ENCODE data around the gene ADGRF5. TPM values are rescaled to one million over a fixed set of nuclear protein-coding genes. Genes with fewer than 3 reads are reported as not detected.

The ADGRF5 gene
- total and polyA plus RNA-seq, 8 donors: 116 to 357 (median 151) TPM

DNA sequence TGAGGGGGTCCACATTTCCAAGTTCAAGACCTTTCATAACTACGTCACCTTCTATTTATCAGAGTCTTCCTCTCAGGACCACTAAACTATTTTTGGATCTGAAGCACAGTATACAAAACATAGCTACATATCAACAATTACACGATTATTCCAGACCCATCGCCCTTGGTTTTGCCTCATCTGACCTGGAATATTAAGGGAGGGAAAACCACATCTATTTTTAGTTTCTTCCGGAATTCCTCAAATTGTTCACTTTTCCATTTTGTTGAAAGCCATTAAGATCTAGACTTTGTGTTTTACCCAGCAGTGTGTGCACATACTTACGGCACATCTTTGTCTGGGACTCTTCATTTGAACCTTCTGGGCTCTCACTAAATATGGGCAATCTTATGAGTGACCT lies 12.0 kb upstream of the ADGRF5 start:
- H3K27ac ChIP-seq: peak overlapping the region; percentile 47 to 78
- no peaks in the 10 kb centered on the region for H3K36me3 ChIP-seq
- DNase-seq: no peak
- no peak overlapping the region for H3K4me3 ChIP-seq
- no peaks in the 10 kb centered on the region for H3K9me3 ChIP-seq
- intact Hi-C loops (cut with DNase I): no loop called here
- peaks cover 24 to 26% of the 10 kb centered on the region in 2 donors for H3K4me1 ChIP-seq
- ATAC-seq: no peak
- no peaks in the 10 kb centered on the region for H3K27me3 ChIP-seq
- TF ChIP-seq, protein P1, sequence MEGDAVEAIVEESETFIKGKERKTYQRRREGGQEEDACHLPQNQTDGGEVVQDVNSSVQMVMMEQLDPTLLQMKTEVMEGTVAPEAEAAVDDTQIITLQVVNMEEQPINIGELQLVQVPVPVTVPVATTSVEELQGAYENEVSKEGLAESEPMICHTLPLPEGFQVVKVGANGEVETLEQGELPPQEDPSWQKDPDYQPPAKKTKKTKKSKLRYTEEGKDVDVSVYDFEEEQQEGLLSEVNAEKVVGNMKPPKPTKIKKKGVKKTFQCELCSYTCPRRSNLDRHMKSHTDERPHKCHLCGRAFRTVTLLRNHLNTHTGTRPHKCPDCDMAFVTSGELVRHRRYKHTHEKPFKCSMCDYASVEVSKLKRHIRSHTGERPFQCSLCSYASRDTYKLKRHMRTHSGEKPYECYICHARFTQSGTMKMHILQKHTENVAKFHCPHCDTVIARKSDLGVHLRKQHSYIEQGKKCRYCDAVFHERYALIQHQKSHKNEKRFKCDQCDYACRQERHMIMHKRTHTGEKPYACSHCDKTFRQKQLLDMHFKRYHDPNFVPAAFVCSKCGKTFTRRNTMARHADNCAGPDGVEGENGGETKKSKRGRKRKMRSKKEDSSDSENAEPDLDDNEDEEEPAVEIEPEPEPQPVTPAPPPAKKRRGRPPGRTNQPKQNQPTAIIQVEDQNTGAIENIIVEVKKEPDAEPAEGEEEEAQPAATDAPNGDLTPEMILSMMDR (IDR thresholded peaks at IDR 0.05): no peak

GRCh38 chr6:46932526-46933319 lies 11.0 kb upstream of the ADGRF5 start:
- intact Hi-C loops (cut with DNase I): no loop called here
- H3K27me3 ChIP-seq: no peaks in the 10 kb centered on the region
- ATAC-seq (peak; percentile 56), DNase-seq (peak in 1 of 4 donors; percentile 54)
- no peak overlapping the region for H3K4me3 ChIP-seq
- no peaks in the 10 kb centered on the region for H3K36me3 ChIP-seq
- no peaks in the 10 kb centered on the region for H3K9me3 ChIP-seq
- TF ChIP-seq, protein P1 (IDR thresholded peaks at IDR 0.05): no peak
- H3K4me1 ChIP-seq: peaks cover 24 to 26% of the 10 kb centered on the region in 2 donors
- H3K27ac ChIP-seq: peak overlapping the region; percentile 47 to 78

- Histone ChIP-seq H3K4me3 (no peak overlapping the region), H3K4me1 (peaks cover 27 to 31% of the 10 kb centered on the region in 2 donors), H3K27ac (no peak overlapping the region), H3K27me3 (no peaks in the 10 kb centered on the region), H3K9me3 (no peaks in the 10 kb centered on the region), H3K36me3 (no peaks in the 10 kb centered on the region)
- DNase-seq (no peak), ATAC-seq (no peak)
- TF ChIP-seq, protein P1 (IDR thresholded peaks at IDR 0.05): no peak
- intact Hi-C loops (cut with DNase I): no loop called here
Observed at GRCh38 chr6:46931416-46931815, 9.7 kb upstream of the ADGRF5 start.

- no peak overlapping the region for H3K27ac ChIP-seq
- intact Hi-C loops (cut with DNase I): no loop called here
- H3K27me3 ChIP-seq: no peaks in the 10 kb centered on the region
- no peak for DNase-seq
- no peaks in the 10 kb centered on the region for H3K9me3 ChIP-seq
- no peak for ATAC-seq
- no peak overlapping the region for H3K4me3 ChIP-seq
- no peaks in the 10 kb centered on the region for H3K36me3 ChIP-seq
- TF ChIP-seq, protein P1 (IDR thresholded peaks at IDR 0.05): no peak
- peaks cover 31 to 32% of the 10 kb centered on the region in 2 donors for H3K4me1 ChIP-seq
Observed at GRCh38 chr6:46930331-46930730, 8.6 kb upstream of the ADGRF5 start.

DNA sequence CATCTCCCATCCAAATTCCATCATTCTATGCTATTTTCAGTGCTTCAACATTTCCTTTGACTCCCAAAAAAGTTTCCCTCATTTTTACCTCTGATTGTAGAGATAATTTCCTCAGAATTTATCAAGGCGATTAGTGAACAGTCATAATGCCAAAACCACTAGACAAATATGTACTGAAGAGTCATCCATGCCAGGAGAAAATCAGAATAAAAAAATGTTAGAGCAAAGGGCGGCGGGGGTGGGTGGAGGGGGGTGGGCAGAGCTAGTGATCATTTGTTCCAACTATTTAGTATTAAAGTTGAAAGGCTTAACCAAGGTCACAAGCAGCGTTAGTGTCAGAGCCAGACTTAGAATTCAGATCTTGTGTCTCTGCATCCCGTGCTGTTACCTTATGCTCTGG lies 5.3 kb upstream of the ADGRF5 start:
- no peak for DNase-seq
- Histone ChIP-seq H3K27me3 (no peaks in the 10 kb centered on the region), H3K4me1 (peaks cover 22 to 39% of the 10 kb centered on the region in 2 donors), H3K36me3 (no peaks in the 10 kb centered on the region), H3K4me3 (no peak overlapping the region), H3K9me3 (no peaks in the 10 kb centered on the region), H3K27ac (peak overlapping the region; percentile 75 to 82)
- TF ChIP-seq, protein P1 (IDR thresholded peaks at IDR 0.05): no peak
- intact Hi-C loops (cut with DNase I): no loop called here
- no peak for ATAC-seq
